PFSK-1 (cell line): ENCODE measurements around the gene TRIP4.

Experiments used
- SIN3A ChIP-seq: IDR thresholded peaks from 2 replicates; pipeline ENCODE4 v1.6.1; 2012; ENCODE audit warnings: mild to moderate bottlenecking, low read length, moderate library complexity, borderline replicate concordance; ENCODE audit not compliant: insufficient read depth
- TAF1 ChIP-seq: IDR thresholded peaks from 2 replicates; pipeline ENCODE4 v1.6.1; 2012; ENCODE audit warnings: low read length, control low read depth, borderline replicate concordance; ENCODE audit not compliant: insufficient read depth
- TF ChIP-seq, protein P1 (sequence below), 2 experiments: IDR thresholded peaks; 2 replicates each; pipeline versions ENCODE4 v1.6.1 to v1.8.0; 2011 to 2012; ENCODE audit warnings: low read depth in 2 of 2, low read length in 2 of 2, control low read depth in 1 of 2, inconsistent platforms in 1 of 2, mild to moderate bottlenecking in 1 of 2, moderate library complexity in 1 of 2; ENCODE audit not compliant: insufficient read depth in 1 of 2

DNA sequence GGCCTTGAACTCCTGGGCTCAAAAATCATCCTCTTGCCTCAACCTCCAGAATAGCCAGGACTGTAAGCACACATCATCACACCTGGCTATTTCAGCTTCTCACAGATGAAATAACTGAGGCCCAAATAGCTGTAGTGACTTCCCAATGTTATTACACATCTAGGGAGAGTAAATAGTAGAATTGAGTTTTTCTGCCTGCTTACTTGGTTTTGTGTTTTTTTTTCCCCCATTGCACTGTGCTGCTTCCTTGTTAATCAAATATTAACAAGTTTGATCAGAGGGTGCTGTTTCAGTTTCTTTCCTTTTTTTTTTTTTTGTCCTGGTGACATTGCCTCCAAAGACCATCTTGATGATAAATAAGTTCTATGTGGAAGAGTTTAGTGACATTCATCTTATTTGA lies 96.1 kb downstream of the TRIP4 start:
- TF ChIP-seq TAF1 (no peak), SIN3A (no peak)
- TF ChIP-seq, protein P1, sequence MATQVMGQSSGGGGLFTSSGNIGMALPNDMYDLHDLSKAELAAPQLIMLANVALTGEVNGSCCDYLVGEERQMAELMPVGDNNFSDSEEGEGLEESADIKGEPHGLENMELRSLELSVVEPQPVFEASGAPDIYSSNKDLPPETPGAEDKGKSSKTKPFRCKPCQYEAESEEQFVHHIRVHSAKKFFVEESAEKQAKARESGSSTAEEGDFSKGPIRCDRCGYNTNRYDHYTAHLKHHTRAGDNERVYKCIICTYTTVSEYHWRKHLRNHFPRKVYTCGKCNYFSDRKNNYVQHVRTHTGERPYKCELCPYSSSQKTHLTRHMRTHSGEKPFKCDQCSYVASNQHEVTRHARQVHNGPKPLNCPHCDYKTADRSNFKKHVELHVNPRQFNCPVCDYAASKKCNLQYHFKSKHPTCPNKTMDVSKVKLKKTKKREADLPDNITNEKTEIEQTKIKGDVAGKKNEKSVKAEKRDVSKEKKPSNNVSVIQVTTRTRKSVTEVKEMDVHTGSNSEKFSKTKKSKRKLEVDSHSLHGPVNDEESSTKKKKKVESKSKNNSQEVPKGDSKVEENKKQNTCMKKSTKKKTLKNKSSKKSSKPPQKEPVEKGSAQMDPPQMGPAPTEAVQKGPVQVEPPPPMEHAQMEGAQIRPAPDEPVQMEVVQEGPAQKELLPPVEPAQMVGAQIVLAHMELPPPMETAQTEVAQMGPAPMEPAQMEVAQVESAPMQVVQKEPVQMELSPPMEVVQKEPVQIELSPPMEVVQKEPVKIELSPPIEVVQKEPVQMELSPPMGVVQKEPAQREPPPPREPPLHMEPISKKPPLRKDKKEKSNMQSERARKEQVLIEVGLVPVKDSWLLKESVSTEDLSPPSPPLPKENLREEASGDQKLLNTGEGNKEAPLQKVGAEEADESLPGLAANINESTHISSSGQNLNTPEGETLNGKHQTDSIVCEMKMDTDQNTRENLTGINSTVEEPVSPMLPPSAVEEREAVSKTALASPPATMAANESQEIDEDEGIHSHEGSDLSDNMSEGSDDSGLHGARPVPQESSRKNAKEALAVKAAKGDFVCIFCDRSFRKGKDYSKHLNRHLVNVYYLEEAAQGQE (IDR thresholded peaks at IDR 0.05; ENCODE audit: insufficient read depth in 1 of 2, low read depth in 2 of 2, low read length in 2 of 2): no peak
